Parathyroid adenoma (tissue), 2 donors: Measurements from ENCODE around the gene RPRD1A.

Experiments used
- H2AFZ ChIP-seq: fragments of 300-600 bp; sonication (generic); one replicate; pipeline ENCODE4 v1.7.0; 2017; ENCODE audit warnings: antibody characterized with exemption, mild to moderate bottlenecking
- H3K27ac ChIP-seq: fragments of 300-600 bp; sonication (generic); one replicate; pipeline ENCODE4 v1.7.0; 2017
- H3K27me3 ChIP-seq: fragments of 300-600 bp; sonication (generic); one replicate; pipeline ENCODE4 v1.7.0; 2017; ENCODE audit warnings: low read length; ENCODE audit not compliant: control insufficient read depth, insufficient read depth
- H3K36me3 ChIP-seq: fragments of 300-600 bp; sonication (generic); one replicate; pipeline ENCODE4 v1.7.0; 2017; ENCODE audit warnings: low read length; ENCODE audit not compliant: control insufficient read depth, insufficient read depth
- H3K4me1 ChIP-seq: fragments of 300-600 bp; sonication (generic); one replicate; pipeline ENCODE4 v1.7.0; 2017; ENCODE audit warnings: control low read depth
- H3K4me2 ChIP-seq: fragments of 300-600 bp; sonication (generic); one replicate; pipeline ENCODE4 v1.7.0; 2017; ENCODE audit warnings: low read length
- H3K4me3 ChIP-seq: fragments of 300-600 bp; sonication (generic); one replicate; pipeline ENCODE4 v1.7.0; 2017; ENCODE audit warnings: low read depth, low read length
- H3K79me2 ChIP-seq: fragments of 300-600 bp; sonication (generic); one replicate; pipeline ENCODE4 v1.7.0; 2017; ENCODE audit warnings: control low read depth
- H3K9ac ChIP-seq: fragments of 300-600 bp; sonication (generic); one replicate; pipeline ENCODE4 v1.7.0; 2017; ENCODE audit warnings: mild to moderate bottlenecking
- H3K9me3 ChIP-seq: fragments of 300-600 bp; sonication (generic); one replicate; pipeline ENCODE4 v1.7.0; 2017; ENCODE audit warnings: low read length; ENCODE audit not compliant: control insufficient read depth
- TF ChIP-seq, protein P1 (sequence below): fragments of 300-600 bp; sonication (generic); IDR thresholded peaks from one replicate; pipeline ENCODE4 v1.7.0; 2017; ENCODE audit warnings: antibody characterized with exemption, mild to moderate bottlenecking
- donor health status: primary hyperparathyroidism.

Gene RPRD1A

GRCh38 chr18:36043153-36043552 is 24.2 kb downstream of the RPRD1A start:
- peaks cover 32% of the 10 kb centered on the region for H3K79me2 ChIP-seq
- H3K4me3 ChIP-seq, result no peak overlapping the region
- no peak overlapping the region for H3K4me2 ChIP-seq
- H3K27ac ChIP-seq, result no peak overlapping the region
- H3K9ac ChIP-seq, result no peak overlapping the region
- TF ChIP-seq, protein P1, sequence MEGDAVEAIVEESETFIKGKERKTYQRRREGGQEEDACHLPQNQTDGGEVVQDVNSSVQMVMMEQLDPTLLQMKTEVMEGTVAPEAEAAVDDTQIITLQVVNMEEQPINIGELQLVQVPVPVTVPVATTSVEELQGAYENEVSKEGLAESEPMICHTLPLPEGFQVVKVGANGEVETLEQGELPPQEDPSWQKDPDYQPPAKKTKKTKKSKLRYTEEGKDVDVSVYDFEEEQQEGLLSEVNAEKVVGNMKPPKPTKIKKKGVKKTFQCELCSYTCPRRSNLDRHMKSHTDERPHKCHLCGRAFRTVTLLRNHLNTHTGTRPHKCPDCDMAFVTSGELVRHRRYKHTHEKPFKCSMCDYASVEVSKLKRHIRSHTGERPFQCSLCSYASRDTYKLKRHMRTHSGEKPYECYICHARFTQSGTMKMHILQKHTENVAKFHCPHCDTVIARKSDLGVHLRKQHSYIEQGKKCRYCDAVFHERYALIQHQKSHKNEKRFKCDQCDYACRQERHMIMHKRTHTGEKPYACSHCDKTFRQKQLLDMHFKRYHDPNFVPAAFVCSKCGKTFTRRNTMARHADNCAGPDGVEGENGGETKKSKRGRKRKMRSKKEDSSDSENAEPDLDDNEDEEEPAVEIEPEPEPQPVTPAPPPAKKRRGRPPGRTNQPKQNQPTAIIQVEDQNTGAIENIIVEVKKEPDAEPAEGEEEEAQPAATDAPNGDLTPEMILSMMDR, result no peak
- H3K36me3 ChIP-seq, result no peaks in the 10 kb centered on the region
- H3K9me3 ChIP-seq, result no peaks in the 10 kb centered on the region
- no peaks in the 10 kb centered on the region for H3K4me1 ChIP-seq
- H3K27me3 ChIP-seq, result no peaks in the 10 kb centered on the region
- H2AFZ ChIP-seq, result no peak overlapping the region

GRCh38 chr18:36041146-36041545 is 26.2 kb downstream of the RPRD1A start:
- Histone ChIP-seq H3K9ac (no peak overlapping the region), H3K79me2 (peaks cover 22% of the 10 kb centered on the region), H3K36me3 (no peaks in the 10 kb centered on the region), H3K27ac (no peak overlapping the region), H3K4me1 (no peaks in the 10 kb centered on the region), H2AFZ (no peak overlapping the region), H3K4me3 (no peak overlapping the region), H3K9me3 (no peaks in the 10 kb centered on the region), H3K4me2 (no peak overlapping the region), H3K27me3 (no peaks in the 10 kb centered on the region)
- TF ChIP-seq, protein P1, result no peak

- Histone ChIP-seq H3K4me1 (no peaks in the 10 kb centered on the region), H2AFZ (no peak overlapping the region), H3K27me3 (no peaks in the 10 kb centered on the region), H3K4me2 (no peak overlapping the region), H3K79me2 (peaks cover 16% of the 10 kb centered on the region), H3K9me3 (no peaks in the 10 kb centered on the region), H3K4me3 (no peak overlapping the region), H3K27ac (no peak overlapping the region), H3K36me3 (no peaks in the 10 kb centered on the region), H3K9ac (no peak overlapping the region)
- TF ChIP-seq, protein P1, result no peak
These were observed 29.2 kb downstream of the RPRD1A start for GRCh38 chr18:36038102-36038663.

- no peaks in the 10 kb centered on the region for H3K4me1 ChIP-seq
- TF ChIP-seq, protein P1, result no peak
These were observed 32.1 kb downstream of the RPRD1A start for GRCh38 chr18:36035253-36035652.

GRCh38 chr18:36034299-36034895 is 33.0 kb downstream of the RPRD1A start:
- Histone ChIP-seq H3K27me3 (no peaks in the 10 kb centered on the region), H3K4me1 (no peaks in the 10 kb centered on the region), H3K9ac (no peak overlapping the region), H2AFZ (no peak overlapping the region), H3K27ac (no peak overlapping the region), H3K9me3 (no peaks in the 10 kb centered on the region), H3K4me3 (no peak overlapping the region), H3K36me3 (no peaks in the 10 kb centered on the region), H3K4me2 (no peak overlapping the region), H3K79me2 (peaks cover 14% of the 10 kb centered on the region)
- TF ChIP-seq, protein P1, result no peak

More at GRCh38 chr18:36035253-36035652, 32.1 kb downstream of the RPRD1A start:
- H3K4me2 ChIP-seq, result peak overlapping the region; percentile 8
- H3K27me3 ChIP-seq, result no peaks in the 10 kb centered on the region
- H3K36me3 ChIP-seq, result no peaks in the 10 kb centered on the region
- H3K4me3 ChIP-seq, result no peak overlapping the region
- no peak overlapping the region for H2AFZ ChIP-seq
- no peak overlapping the region for H3K9ac ChIP-seq
- H3K79me2 ChIP-seq, result peaks cover 14% of the 10 kb centered on the region
- no peaks in the 10 kb centered on the region for H3K9me3 ChIP-seq
- no peak overlapping the region for H3K27ac ChIP-seq
